ENCODE data around the gene IFFO2.

DNA sequence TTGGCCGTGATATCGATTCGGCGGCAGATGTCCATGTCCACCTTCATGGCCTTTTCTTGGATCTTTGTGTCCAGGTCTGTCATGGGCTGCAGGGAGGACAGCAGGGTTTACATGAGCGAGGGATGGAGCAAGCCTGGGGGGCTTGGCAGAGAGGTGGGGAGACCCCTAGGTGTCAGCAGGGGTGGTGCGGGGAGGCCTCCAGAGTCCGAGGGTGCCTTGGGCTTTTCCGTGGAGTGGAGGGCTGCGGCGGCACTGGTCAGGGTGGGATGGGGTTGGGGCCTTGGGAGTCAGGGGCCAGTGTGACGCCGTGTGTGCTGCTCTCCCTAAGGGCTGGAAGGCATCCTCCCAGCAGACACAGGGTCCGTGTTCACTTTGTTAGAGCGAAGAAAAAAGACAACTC, 38.1 kb downstream of the IFFO2 start:
- no peak for TF ChIP-seq REST (IDR thresholded peaks at IDR 0.05)
- no peak for TF ChIP-seq CTCF (IDR thresholded peaks at IDR 0.05; ENCODE audit: low read depth, low read length, missing input control)
- TF ChIP-seq, protein P1, sequence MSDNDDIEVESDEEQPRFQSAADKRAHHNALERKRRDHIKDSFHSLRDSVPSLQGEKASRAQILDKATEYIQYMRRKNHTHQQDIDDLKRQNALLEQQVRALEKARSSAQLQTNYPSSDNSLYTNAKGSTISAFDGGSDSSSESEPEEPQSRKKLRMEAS (IDR thresholded peaks at IDR 0.05), result no peak
- TF ChIP-seq RAD21 (IDR thresholded peaks at IDR 0.05), result no peak
- TF ChIP-seq TAF1 (conservative IDR thresholded peaks at IDR 0.05), result no peak
- no peak for TF ChIP-seq SP1 (IDR thresholded peaks at IDR 0.05)
- TF ChIP-seq HNF4G (IDR thresholded peaks at IDR 0.05), result no peak

Measured in liver (tissue), 3 donors.